Measurements from ENCODE around the gene HK3.

- TF ChIP-seq ZNF384 (IDR thresholded peaks at IDR 0.05): no peak
- TF ChIP-seq L3MBTL2 (conservative IDR thresholded peaks at IDR 0.05): no peak
- no peak for TF ChIP-seq TARDBP (IDR thresholded peaks at IDR 0.05)
- no peak for TF ChIP-seq SUZ12 (IDR thresholded peaks at IDR 0.05)
Measured at GRCh38 chr5:176934309-176934930, 35.3 kb upstream of the HK3 start.

Data from HEK293T (cell line).